Putamen (tissue), 1 donor: ENCODE measurements around the gene EIPR1.
"Not testable (repeated sequence)": the region's sequence is repeated elsewhere in the genome, so short reads cannot be mapped to it uniquely, and the experiment has no call there.

Experiments
- DNase-seq: peaks from one replicate; pipeline ENCODE4 v3.0.0-alpha.2; 2016; ENCODE audit warnings: low spot score

The EIPR1 gene

GRCh38 chr2:3211256-3212060 is 166.2 kb downstream of the EIPR1 start:
- DNase-seq: no peak

GRCh38 chr2:3210257-3210656 is 167.4 kb downstream of the EIPR1 start:
- no peak for DNase-seq

- DNase-seq: no peak
Observed at GRCh38 chr2:3209258-3209657, 168.4 kb downstream of the EIPR1 start.

GRCh38 chr2:3208591-3208990 is 169.0 kb downstream of the EIPR1 start:
- DNase-seq: no peak

GRCh38 chr2:3208179-3208578 is 169.4 kb downstream of the EIPR1 start:
- no peak for DNase-seq

GRCh38 chr2:3207091-3207491 is 170.5 kb downstream of the EIPR1 start:
- DNase-seq: no peak

- no peak for DNase-seq
Observed at GRCh38 chr2:3205845-3206244, 171.8 kb downstream of the EIPR1 start.

- no peak for DNase-seq
Observed at GRCh38 chr2:3204031-3204821, 173.4 kb downstream of the EIPR1 start.

GRCh38 chr2:3203497-3204019 is 174.1 kb downstream of the EIPR1 start:
- DNase-seq: no peak

- no peak for DNase-seq
Observed at GRCh38 chr2:3202926-3203325, 174.7 kb downstream of the EIPR1 start.

- peak; percentile 75 for DNase-seq
Observed at GRCh38 chr2:3201281-3201680, 176.3 kb downstream of the EIPR1 start.

GRCh38 chr2:3200420-3200939 is 177.1 kb downstream of the EIPR1 start:
- DNase-seq: no peak

GRCh38 chr2:3199627-3200345 is 177.8 kb downstream of the EIPR1 start:
- DNase-seq: no peak

GRCh38 chr2:3198671-3199192 is 178.9 kb downstream of the EIPR1 start:
- not testable (repeated sequence) for DNase-seq

- DNase-seq: no peak
Observed at GRCh38 chr2:3198119-3198518, 179.5 kb downstream of the EIPR1 start.

GRCh38 chr2:3197308-3197707 is 180.3 kb downstream of the EIPR1 start:
- no peak for DNase-seq

GRCh38 chr2:3196716-3197115 is 180.9 kb downstream of the EIPR1 start:
- no peak for DNase-seq

GRCh38 chr2:3195641-3196476 is 181.8 kb downstream of the EIPR1 start:
- DNase-seq: peak; percentile 58

- DNase-seq: no peak
Observed at GRCh38 chr2:3194828-3195227, 182.8 kb downstream of the EIPR1 start.

GRCh38 chr2:3193443-3194330 is 183.9 kb downstream of the EIPR1 start:
- no peak for DNase-seq
